Measurements from ENCODE around the gene UNCX. TPM values are rescaled to one million over a fixed set of nuclear protein-coding genes. Genes with fewer than 3 reads are reported as not detected.

Gene UNCX
- total RNA-seq, 6 experiments from 2014 or later, result not detected

- Mint-ChIP-seq H3K27me3 (ENCODE audit: insufficient read depth) (peaks cover 46% of the 10 kb centered on the region), H3K9me3 (no peaks in the 10 kb centered on the region), H3K36me3 (ENCODE audit: low read depth) (no peaks in the 10 kb centered on the region), H3K4me3 (no peak overlapping the region), H3K4me1 (ENCODE audit: low read depth) (no peaks in the 10 kb centered on the region), H3K27ac (no peak overlapping the region)
- no peak for DNase-seq
- no peak for TF ChIP-seq CTCF (IDR thresholded peaks at IDR 0.05)
Measured at GRCh38 chr7:1252540-1253090, 19.9 kb downstream of the UNCX start.

GRCh38 chr7:1253681-1254181, 21.1 kb downstream of the UNCX start:
- Mint-ChIP-seq H3K27me3 (ENCODE audit: insufficient read depth) (peaks cover 40% of the 10 kb centered on the region), H3K4me1 (ENCODE audit: low read depth) (no peaks in the 10 kb centered on the region), H3K4me3 (no peak overlapping the region)

DNA sequence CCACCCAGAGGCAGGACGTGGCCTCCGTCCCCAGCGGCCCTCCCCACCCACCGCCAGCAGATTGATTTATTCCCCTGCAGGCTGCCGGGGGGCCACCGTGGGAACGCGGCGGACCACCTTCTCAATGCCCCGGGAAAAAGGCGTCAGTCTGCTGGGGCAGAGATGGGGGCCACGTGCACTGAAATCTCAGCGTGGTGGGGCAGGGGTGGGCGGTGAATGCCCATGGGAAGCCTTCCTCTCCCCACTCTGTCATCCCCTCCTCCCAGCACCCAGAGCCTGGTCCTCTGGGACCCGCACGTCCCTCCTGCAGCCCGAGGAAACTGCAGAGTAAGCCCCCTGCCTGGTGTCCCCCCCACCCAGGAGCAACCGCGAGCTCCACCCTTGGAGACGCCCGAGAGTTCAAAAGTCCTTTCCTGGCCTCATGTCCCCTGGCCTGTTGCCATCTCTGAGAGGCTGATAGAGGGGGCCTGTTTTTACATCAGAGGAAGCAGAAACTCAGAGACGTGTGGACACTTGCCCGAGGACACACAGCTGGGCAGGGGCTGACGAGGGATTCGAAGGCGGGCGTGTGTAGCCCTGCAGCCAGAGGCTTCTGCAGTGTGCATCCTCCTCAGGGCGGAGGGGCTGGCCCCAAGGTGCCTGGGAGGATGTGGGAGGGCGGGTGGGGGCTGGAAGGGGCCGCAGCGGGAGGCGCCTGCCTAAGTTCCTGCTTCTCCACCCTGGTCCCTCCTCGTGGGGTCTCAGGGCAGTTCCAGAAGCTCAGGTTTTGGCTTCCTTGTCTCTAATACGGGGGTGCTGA, 21.8 kb downstream of the UNCX start:
- no peak for DNase-seq
- no peak overlapping the region for H3K4me3 Mint-ChIP-seq
- no peaks in the 10 kb centered on the region for H3K4me1 Mint-ChIP-seq (ENCODE audit: low read depth)
- no peaks in the 10 kb centered on the region for H3K9me3 Mint-ChIP-seq
- H3K27ac Mint-ChIP-seq, result no peak overlapping the region
- peaks cover 40% of the 10 kb centered on the region for H3K27me3 Mint-ChIP-seq (ENCODE audit: insufficient read depth)
- TF ChIP-seq CTCF (IDR thresholded peaks at IDR 0.05), result no peak
- no peaks in the 10 kb centered on the region for H3K36me3 Mint-ChIP-seq (ENCODE audit: low read depth)

More at GRCh38 chr7:1253681-1254181, 21.1 kb downstream of the UNCX start:
- no peak overlapping the region for H3K27ac Mint-ChIP-seq
- no peaks in the 10 kb centered on the region for H3K9me3 Mint-ChIP-seq
- no peak for DNase-seq
- H3K36me3 Mint-ChIP-seq (ENCODE audit: low read depth), result no peaks in the 10 kb centered on the region
- no peak for TF ChIP-seq CTCF (IDR thresholded peaks at IDR 0.05)

DNA sequence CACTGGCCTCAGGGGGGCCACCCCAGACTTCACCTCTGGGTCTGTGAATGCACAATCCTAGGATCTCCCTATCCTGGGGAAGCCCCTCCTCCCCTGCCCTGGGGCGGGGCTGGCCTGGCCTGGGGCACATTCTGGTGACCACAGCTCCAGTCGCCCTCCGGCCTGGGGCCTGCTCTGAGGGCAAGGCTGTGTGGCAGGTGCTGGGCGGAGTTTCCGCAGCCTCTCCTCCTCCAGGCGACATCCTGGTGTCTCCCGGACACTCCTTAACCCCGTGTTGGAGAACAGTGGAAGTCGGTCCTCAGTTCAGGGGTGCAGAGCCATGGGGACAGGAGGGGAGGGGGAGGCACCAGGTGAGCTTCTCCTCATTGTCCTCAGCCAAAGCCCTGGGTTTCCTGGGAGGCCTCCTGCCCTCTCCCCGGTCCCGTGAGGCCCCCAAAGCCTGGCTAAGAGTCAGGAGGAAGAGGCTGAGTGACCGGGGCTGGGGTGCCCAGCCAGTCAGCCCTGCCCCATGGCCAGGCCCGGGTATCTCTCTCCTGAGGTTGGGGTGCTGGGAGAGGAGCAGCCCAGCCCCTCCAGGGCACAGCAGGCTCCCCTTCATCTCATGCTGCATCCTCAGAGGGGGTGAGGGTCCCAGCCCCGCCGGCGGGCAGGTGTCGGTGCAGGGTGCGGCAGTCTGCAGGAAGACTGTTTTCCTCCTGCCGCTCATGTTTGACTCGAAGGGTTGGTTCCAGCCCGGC, 22.6 kb downstream of the UNCX start:
- Mint-ChIP-seq H3K4me3 (no peak overlapping the region), H3K9me3 (no peaks in the 10 kb centered on the region), H3K36me3 (ENCODE audit: low read depth) (no peaks in the 10 kb centered on the region), H3K4me1 (ENCODE audit: low read depth) (no peaks in the 10 kb centered on the region), H3K27ac (no peak overlapping the region), H3K27me3 (ENCODE audit: insufficient read depth) (peaks cover 36% of the 10 kb centered on the region)
- DNase-seq, result no peak
- no peak for TF ChIP-seq CTCF (IDR thresholded peaks at IDR 0.05)

GRCh38 chr7:1255817-1256340, 23.2 kb downstream of the UNCX start:
- no peak for TF ChIP-seq CTCF (IDR thresholded peaks at IDR 0.05)
- H3K9me3 Mint-ChIP-seq, result no peaks in the 10 kb centered on the region
- no peak for DNase-seq
- H3K4me1 Mint-ChIP-seq (ENCODE audit: low read depth), result no peaks in the 10 kb centered on the region
- no peaks in the 10 kb centered on the region for H3K36me3 Mint-ChIP-seq (ENCODE audit: low read depth)
- no peak overlapping the region for H3K27ac Mint-ChIP-seq
- H3K4me3 Mint-ChIP-seq, result no peak overlapping the region
- peaks cover 33% of the 10 kb centered on the region for H3K27me3 Mint-ChIP-seq (ENCODE audit: insufficient read depth)
